AG04449 (cell line): ENCODE measurements around the gene TACR2.

Experiments
- CTCF ChIA-PET: fragments of 350-600 bp; formaldehyde crosslinking; extraction: SDS; loops from one replicate; lab custom pipeline; 2021; ENCODE audit warnings: antibody characterized with exemption; lab: Yijun Ruan, JAX
- POLR2A ChIA-PET: fragments of 400-600, 350-600 bp; formaldehyde crosslinking; extraction: SDS; loops from one replicate; lab custom pipeline; 2020; ENCODE audit warnings: antibody characterized with exemption, inconsistent platforms; lab: Yijun Ruan, JAX
- DNase-seq: peaks from one replicate; pipeline ENCODE4 v3.0.0-alpha.2; 2010; ENCODE audit warnings: low read depth, low spot score
- H3K4me3 ChIP-seq: 2 replicates; pipeline ENCODE4 v1.5.1; 2011; ENCODE audit warnings: low read depth, mild to moderate bottlenecking, control low read depth, low read length
- CTCF ChIP-seq: IDR thresholded peaks from one replicate; pipeline ENCODE4 v1.5.1; 2011; ENCODE audit warnings: mild to moderate bottlenecking, moderate library complexity, low read length, control low read depth, inconsistent platforms; ENCODE audit not compliant: insufficient read depth; ENCODE audit errors: missing control alignments

TACR2 gene

GRCh38 chr10:69384320-69384719 is 32.4 kb downstream of the TACR2 start:
- TF ChIP-seq CTCF: no peak
- POLR2A ChIA-PET: interaction anchor here (0.6 kb wide), 1 partner anchor 185 kb away, joined by 3 read pairs; no protein-coding TSS in a partner anchor
- CTCF ChIA-PET: interaction anchor here (1.2 to 16.8 kb wide), 5 partner anchors 9 to 145 kb away, joined by 3 to 451 read pairs (median 10); no protein-coding TSS in a partner anchor
- H3K4me3 ChIP-seq: no peak overlapping the region
- DNase-seq: no peak

GRCh38 chr10:69383558-69383957 is 33.2 kb downstream of the TACR2 start:
- H3K4me3 ChIP-seq: no peak overlapping the region
- ChIA-PET CTCF (interaction anchor here (0.7 to 16.8 kb wide), 15 partner anchors 9 to 157 kb away, joined by 3 to 451 read pairs (median 4); no protein-coding TSS in a partner anchor), POLR2A (interaction anchor here (0.6 to 1.7 kb wide), 2 partner anchors 64 to 184 kb away, joined by 3 to 8 read pairs; no protein-coding TSS in a partner anchor)
- peak; percentile 24 for TF ChIP-seq CTCF
- DNase-seq: peak; percentile 19

- H3K4me3 ChIP-seq: no peak overlapping the region
- no peak for TF ChIP-seq CTCF
- DNase-seq: peak; percentile 75
- POLR2A ChIA-PET: interaction anchor here (0.6 to 1.7 kb wide), 3 partner anchors 10 to 63 kb away, joined by 4 to 8 read pairs (median 4); no protein-coding TSS in a partner anchor
- CTCF ChIA-PET: interaction anchor here (0.6 to 16.8 kb wide), 15 partner anchors 9 to 192 kb away, joined by 3 to 451 read pairs (median 4); no protein-coding TSS in a partner anchor
Observed at GRCh38 chr10:69382382-69383117, 34.2 kb downstream of the TACR2 start.

GRCh38 chr10:69379800-69380199 is 36.9 kb downstream of the TACR2 start:
- CTCF ChIA-PET: interaction anchor here (16.8 kb wide), 1 partner anchor 141 kb away, joined by 451 read pairs; no protein-coding TSS in a partner anchor
- POLR2A ChIA-PET: no interaction called here
- no peak overlapping the region for H3K4me3 ChIP-seq
- TF ChIP-seq CTCF: no peak
- no peak for DNase-seq

- POLR2A ChIA-PET: interaction anchor here (0.6 kb wide), 1 partner anchor 142 kb away, joined by 3 read pairs; no protein-coding TSS in a partner anchor
- no peak for TF ChIP-seq CTCF
- CTCF ChIA-PET: no interaction called here
- H3K4me3 ChIP-seq: no peak overlapping the region
- DNase-seq: no peak
Observed at GRCh38 chr10:69377933-69378332, 38.8 kb downstream of the TACR2 start.

GRCh38 chr10:69377191-69377590 is 39.5 kb downstream of the TACR2 start:
- no peak for TF ChIP-seq CTCF
- ChIA-PET CTCF (interaction anchor here (1.0 kb wide), 1 partner anchor 139 kb away, joined by 3 read pairs; no protein-coding TSS in a partner anchor), POLR2A (no interaction called here)
- no peak for DNase-seq
- H3K4me3 ChIP-seq: no peak overlapping the region
